ENCODE measurements around the gene ZNF761.
"Not testable (repeated sequence)": the region's sequence is repeated elsewhere in the genome, so short reads cannot be mapped to it uniquely, and the experiment has no call there.

ZNF761 gene

DNA sequence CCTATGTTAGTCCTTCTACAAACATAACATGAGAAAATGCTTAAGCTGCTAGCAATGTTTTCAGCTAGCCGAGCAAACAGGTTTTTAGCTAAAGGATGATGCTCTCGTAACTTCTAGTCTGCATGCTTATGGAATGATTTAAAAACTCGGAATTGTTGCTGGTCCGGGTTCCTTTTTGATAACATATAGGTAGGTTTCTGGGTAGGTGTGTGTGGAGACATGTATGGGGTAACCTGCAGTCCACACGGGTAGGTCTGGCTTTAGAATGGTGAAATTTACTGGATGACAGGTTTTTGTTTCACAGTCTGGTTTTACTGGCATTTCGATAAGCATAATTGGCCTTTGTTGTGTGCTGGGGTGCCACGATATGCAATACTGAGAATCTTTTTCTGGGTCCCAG, 40.1 kb downstream of the ZNF761 start:
- no peak for ATAC-seq (ENCODE audit: low read depth)
- TF ChIP-seq, protein P1, sequence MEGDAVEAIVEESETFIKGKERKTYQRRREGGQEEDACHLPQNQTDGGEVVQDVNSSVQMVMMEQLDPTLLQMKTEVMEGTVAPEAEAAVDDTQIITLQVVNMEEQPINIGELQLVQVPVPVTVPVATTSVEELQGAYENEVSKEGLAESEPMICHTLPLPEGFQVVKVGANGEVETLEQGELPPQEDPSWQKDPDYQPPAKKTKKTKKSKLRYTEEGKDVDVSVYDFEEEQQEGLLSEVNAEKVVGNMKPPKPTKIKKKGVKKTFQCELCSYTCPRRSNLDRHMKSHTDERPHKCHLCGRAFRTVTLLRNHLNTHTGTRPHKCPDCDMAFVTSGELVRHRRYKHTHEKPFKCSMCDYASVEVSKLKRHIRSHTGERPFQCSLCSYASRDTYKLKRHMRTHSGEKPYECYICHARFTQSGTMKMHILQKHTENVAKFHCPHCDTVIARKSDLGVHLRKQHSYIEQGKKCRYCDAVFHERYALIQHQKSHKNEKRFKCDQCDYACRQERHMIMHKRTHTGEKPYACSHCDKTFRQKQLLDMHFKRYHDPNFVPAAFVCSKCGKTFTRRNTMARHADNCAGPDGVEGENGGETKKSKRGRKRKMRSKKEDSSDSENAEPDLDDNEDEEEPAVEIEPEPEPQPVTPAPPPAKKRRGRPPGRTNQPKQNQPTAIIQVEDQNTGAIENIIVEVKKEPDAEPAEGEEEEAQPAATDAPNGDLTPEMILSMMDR (IDR thresholded peaks at IDR 0.05; ENCODE audit: poor library complexity, severe bottlenecking): no peak
- Histone ChIP-seq H3K36me3 (ENCODE audit: low read depth) (no peaks in the 10 kb centered on the region; the same call in 1 of the 2 replicates), H3K4me3 (ENCODE audit: severe bottlenecking) (no peak overlapping the region), H3K4me1 (ENCODE audit: insufficient read depth, poor library complexity, severe bottlenecking) (no peaks in the 10 kb centered on the region), H3K9me3 (ENCODE audit: severe bottlenecking) (no peaks in the 10 kb centered on the region), H3K27me3 (ENCODE audit: insufficient read depth, poor library complexity, severe bottlenecking) (no peaks in the 10 kb centered on the region), H3K27ac (ENCODE audit: poor library complexity, severe bottlenecking) (no peak overlapping the region)
- DNase-seq (ENCODE audit: low spot score): no peak

DNA sequence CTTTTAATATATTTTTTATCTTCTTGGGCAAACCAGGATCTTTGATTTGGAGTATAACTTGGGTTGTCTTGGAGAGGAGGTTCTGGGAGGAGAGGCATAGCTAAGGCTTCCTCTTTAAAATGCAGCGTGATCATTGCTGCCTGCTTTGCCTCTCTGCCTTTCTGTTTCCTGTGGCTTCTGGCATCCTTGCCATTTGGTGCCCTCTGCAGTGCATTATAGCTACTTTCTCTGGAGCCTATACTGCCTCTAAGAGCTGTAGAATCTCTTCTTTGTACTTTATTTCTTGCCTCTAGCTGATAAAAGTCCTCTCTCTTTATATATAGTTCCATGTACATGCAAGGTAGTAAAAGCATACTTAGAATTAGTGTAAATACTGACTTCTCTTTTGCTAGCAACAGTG, 43.0 kb downstream of the ZNF761 start:
- H3K27me3 ChIP-seq (ENCODE audit: insufficient read depth, poor library complexity, severe bottlenecking); H3K27ac ChIP-seq (ENCODE audit: poor library complexity, severe bottlenecking); ATAC-seq (ENCODE audit: low read depth); H3K9me3 ChIP-seq (ENCODE audit: severe bottlenecking); H3K4me1 ChIP-seq (ENCODE audit: insufficient read depth, poor library complexity, severe bottlenecking); DNase-seq (ENCODE audit: low spot score); H3K36me3 ChIP-seq (ENCODE audit: low read depth); H3K4me3 ChIP-seq (ENCODE audit: severe bottlenecking): not testable (repeated sequence)

DNA sequence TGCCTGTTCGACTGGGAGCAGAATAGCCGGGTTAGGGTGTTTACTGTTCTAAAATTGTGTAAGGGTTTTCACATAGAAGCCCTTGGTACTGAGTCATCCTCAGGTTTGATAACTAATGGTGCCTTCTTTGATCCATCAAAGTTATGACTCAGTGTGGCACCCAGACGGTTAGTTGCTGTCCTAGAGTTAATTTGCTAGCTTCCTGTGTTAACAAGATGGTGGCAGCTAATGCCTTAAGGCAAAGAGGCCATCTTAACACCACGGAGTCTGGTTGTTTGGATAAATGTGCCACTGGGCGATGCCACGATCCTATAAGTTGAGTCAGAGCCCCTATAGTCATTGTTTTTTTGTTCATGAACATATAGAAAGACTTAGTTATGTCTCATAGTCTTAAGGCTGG, 43.7 kb downstream of the ZNF761 start:
- not testable (repeated sequence) for H3K4me1 ChIP-seq (ENCODE audit: insufficient read depth, poor library complexity, severe bottlenecking); H3K36me3 ChIP-seq (ENCODE audit: low read depth); DNase-seq (ENCODE audit: low spot score); H3K27me3 ChIP-seq (ENCODE audit: insufficient read depth, poor library complexity, severe bottlenecking); H3K27ac ChIP-seq (ENCODE audit: poor library complexity, severe bottlenecking); H3K9me3 ChIP-seq (ENCODE audit: severe bottlenecking); H3K4me3 ChIP-seq (ENCODE audit: severe bottlenecking)
- ATAC-seq (ENCODE audit: low read depth): peak; percentile 65

DNA sequence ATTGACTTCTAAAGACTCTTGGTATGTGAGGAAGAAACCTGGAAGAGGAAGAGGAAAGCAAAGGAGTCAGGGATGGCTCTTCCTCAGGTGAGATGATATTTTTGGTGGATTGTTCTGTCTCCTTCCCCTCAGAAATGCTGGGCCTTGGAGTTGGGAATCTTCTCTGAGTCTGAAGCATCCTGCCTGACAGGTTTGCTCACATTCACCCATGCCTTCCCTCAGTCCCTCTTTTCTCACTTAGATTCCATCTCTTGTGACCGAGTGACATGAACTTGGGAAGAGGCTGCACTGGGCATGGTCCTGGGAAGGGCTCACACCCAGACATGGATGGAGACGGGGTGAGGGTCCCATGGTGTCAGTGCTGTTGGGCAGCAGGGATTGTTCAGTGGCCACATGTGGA, 52.0 kb downstream of the ZNF761 start:
- H3K4me3 ChIP-seq (ENCODE audit: severe bottlenecking); H3K4me1 ChIP-seq (ENCODE audit: insufficient read depth, poor library complexity, severe bottlenecking); H3K27me3 ChIP-seq (ENCODE audit: insufficient read depth, poor library complexity, severe bottlenecking); H3K27ac ChIP-seq (ENCODE audit: poor library complexity, severe bottlenecking); ATAC-seq (ENCODE audit: low read depth); DNase-seq (ENCODE audit: low spot score); H3K9me3 ChIP-seq (ENCODE audit: severe bottlenecking): not testable (repeated sequence)
- H3K36me3 ChIP-seq (ENCODE audit: low read depth): peaks cover 34% of the 10 kb centered on the region

DNA sequence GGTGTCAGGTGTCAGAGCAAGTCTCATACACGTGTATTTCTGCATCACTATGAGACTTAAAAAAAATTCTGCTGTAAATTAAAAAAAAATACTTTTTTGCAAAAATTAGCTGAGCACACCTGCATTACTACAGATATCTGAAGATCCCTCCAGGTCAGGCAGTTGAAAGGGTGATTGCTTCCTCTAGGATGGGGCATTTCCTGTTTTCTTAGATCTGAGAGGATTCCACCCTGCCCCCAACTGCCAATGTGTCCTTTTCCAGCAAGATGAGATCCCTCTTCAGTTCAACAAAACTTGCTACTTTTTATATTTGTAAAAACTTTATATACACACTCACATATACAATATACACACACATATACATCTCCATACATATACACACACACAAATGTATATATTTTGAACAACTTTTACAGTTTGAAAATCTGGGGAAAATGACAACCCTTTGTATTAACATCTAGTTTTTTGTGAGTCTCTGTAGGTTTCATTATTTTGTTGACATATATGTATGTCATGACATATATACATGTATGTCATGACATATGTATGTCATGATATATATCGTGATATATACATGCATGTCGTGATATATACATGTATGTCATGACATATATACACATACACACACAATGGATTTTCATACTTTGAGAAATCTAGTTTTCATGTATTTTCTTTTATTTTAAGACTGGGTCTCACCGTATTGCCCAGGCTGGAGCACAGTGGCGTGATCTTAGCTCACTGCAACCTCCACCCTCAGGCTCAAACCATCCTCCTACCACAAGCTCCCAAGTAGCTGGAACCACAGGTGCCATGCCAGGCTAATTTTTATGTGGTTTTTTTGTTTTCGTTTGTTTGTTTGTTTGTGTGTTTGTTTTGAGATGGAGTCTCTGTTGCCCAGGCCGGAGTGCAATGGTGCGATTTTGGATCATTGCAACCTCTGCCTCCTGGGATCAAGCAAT, 53.5 kb downstream of the ZNF761 start:
- TF ChIP-seq, protein P1 (IDR thresholded peaks at IDR 0.05; ENCODE audit: poor library complexity, severe bottlenecking): no peak
- Histone ChIP-seq H3K4me1 (ENCODE audit: insufficient read depth, poor library complexity, severe bottlenecking) (no peaks in the 10 kb centered on the region), H3K27ac (ENCODE audit: poor library complexity, severe bottlenecking) (no peak overlapping the region), H3K27me3 (ENCODE audit: insufficient read depth, poor library complexity, severe bottlenecking) (no peaks in the 10 kb centered on the region), H3K4me3 (ENCODE audit: severe bottlenecking) (no peak overlapping the region), H3K36me3 (ENCODE audit: low read depth) (peaks cover 45% of the 10 kb centered on the region), H3K9me3 (ENCODE audit: severe bottlenecking) (peaks cover 6% of the 10 kb centered on the region)
- DNase-seq (ENCODE audit: low spot score): no peak
- ATAC-seq (ENCODE audit: low read depth): no peak

DNA sequence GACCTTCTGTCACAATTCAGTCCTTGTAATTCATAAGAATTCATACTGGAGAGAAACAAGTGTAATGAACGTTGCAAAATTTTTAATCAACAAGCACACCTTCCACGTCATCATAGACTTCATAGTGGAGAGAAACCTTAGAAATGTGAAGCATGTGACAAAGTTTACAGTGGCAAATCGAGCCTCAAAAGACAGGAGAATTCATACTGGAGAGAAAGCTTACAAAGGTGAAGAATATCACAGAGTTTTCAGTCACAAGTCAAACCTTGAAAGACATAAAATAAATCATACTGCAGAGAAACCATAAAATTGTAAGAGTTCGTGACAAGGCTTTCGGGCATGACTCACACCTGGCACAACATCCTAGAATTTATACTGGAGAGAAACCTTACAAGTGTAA, 60.4 kb downstream of the ZNF761 start:
- TF ChIP-seq, protein P1 (IDR thresholded peaks at IDR 0.05; ENCODE audit: poor library complexity, severe bottlenecking): no peak
- ATAC-seq (ENCODE audit: low read depth) (no peak), DNase-seq (ENCODE audit: low spot score) (no peak)
- H3K4me3 ChIP-seq (ENCODE audit: severe bottlenecking): no peak overlapping the region
- H3K4me1 ChIP-seq (ENCODE audit: insufficient read depth, poor library complexity, severe bottlenecking): no peaks in the 10 kb centered on the region
- H3K9me3 ChIP-seq (ENCODE audit: severe bottlenecking): peaks cover 6% of the 10 kb centered on the region
- peaks cover 36% of the 10 kb centered on the region for H3K36me3 ChIP-seq (ENCODE audit: low read depth)
- H3K27me3 ChIP-seq (ENCODE audit: insufficient read depth, poor library complexity, severe bottlenecking): no peaks in the 10 kb centered on the region
- no peak overlapping the region for H3K27ac ChIP-seq (ENCODE audit: poor library complexity, severe bottlenecking)

DNA sequence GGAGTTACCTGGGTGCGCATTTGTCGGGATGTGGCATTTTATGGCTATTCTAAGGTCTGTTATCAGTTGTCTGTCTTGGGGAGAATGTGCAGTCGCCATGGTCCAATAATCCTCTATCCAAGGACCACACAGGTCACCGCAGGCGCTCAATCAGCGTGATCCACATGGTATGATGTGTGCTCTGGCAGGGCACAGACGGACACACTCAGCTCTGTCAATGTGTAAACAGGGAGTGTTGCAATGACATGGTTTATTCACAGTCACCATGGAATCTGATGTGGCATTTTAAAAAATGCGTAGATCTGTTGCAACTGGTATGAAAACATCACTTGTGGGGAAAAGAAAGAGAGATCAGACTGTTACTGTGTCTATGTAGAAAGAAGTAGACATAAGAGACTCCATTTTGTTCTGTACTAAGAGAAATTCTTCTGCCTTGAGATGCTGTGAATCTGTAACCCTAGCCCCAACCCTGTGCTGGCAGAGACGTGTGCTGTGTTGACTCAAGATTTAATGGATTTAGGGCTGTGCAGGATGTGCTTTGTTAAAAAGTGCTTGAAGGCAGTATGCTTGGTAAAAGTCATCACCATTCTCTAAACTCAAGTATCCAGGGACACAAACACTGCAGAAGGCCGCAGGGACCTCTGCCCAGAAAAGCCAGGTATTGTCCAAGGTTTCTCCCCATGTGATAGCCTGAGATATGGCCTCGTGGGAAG, 65.7 kb downstream of the ZNF761 start:
- not testable (repeated sequence) for H3K27ac ChIP-seq (ENCODE audit: poor library complexity, severe bottlenecking)

DNA sequence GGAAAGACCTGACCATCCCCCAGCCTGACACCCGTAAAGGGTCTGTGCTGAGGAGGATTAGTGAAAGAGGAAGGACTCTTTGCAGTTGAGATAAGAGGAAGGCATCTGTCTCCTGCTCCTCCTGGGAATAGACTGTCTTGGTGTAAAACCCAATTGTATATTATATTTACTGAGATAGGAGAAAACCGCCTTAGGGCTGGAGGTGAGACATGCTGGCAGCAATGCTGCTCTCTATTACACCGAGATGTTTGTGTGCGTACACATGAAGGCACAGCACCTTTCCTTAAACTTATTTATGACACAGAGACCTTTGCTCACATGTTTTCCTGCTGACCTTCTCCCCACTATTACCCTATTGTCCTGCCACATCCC, 66.2 kb downstream of the ZNF761 start:
- not testable (repeated sequence) for H3K9me3 ChIP-seq (ENCODE audit: severe bottlenecking); H3K4me3 ChIP-seq (ENCODE audit: severe bottlenecking); ATAC-seq (ENCODE audit: low read depth); H3K27ac ChIP-seq (ENCODE audit: poor library complexity, severe bottlenecking); H3K36me3 ChIP-seq (ENCODE audit: low read depth); DNase-seq (ENCODE audit: low spot score); H3K27me3 ChIP-seq (ENCODE audit: insufficient read depth, poor library complexity, severe bottlenecking); H3K4me1 ChIP-seq (ENCODE audit: insufficient read depth, poor library complexity, severe bottlenecking)

More for the DNA sequence above, 65.7 kb downstream of the ZNF761 start:
- H3K27me3 ChIP-seq (ENCODE audit: insufficient read depth, poor library complexity, severe bottlenecking); H3K4me1 ChIP-seq (ENCODE audit: insufficient read depth, poor library complexity, severe bottlenecking); H3K36me3 ChIP-seq (ENCODE audit: low read depth); DNase-seq (ENCODE audit: low spot score); H3K9me3 ChIP-seq (ENCODE audit: severe bottlenecking); H3K4me3 ChIP-seq (ENCODE audit: severe bottlenecking): not testable (repeated sequence)
- ATAC-seq (ENCODE audit: low read depth): peak; percentile 27; the same call in 1 of the 3 replicates
